Activated naive CD8-positive, alpha-beta T cell treated with anti-CD3 and anti-CD28 coated beads for 36 hours (primary cell): ENCODE measurements around the gene WWC1. TPM values are rescaled to one million over a fixed set of nuclear protein-coding genes. Genes with fewer than 3 reads are reported as not detected.

Experiments
- DNase-seq: peaks from one replicate; pipeline ENCODE4 v3.0.0; 2021
- H3K27ac Mint-ChIP-seq: one replicate; pipeline ENCODE4 v1.8.0; 2022; ENCODE audit warnings: mild to moderate bottlenecking, moderate library complexity, mixed read lengths
- H3K27me3 Mint-ChIP-seq: one replicate; pipeline ENCODE4 v1.8.0; 2022; ENCODE audit warnings: mild to moderate bottlenecking, mixed read lengths
- H3K36me3 Mint-ChIP-seq: one replicate; pipeline ENCODE4 v1.8.0; 2021; ENCODE audit warnings: mild to moderate bottlenecking, mixed read lengths
- H3K4me1 Mint-ChIP-seq: one replicate; pipeline ENCODE4 v1.8.0; 2021; ENCODE audit warnings: mixed read lengths
- H3K4me3 Mint-ChIP-seq: one replicate; pipeline ENCODE4 v1.8.0; 2022; ENCODE audit warnings: mild to moderate bottlenecking, moderate library complexity, mixed read lengths
- H3K9me3 Mint-ChIP-seq: one replicate; pipeline ENCODE4 v1.8.0; 2022; ENCODE audit warnings: mixed read lengths
- total RNA-seq, 2 experiments: library from RNA; stranded (reverse); gene quantifications; one replicate each; pipeline ENCODE4 v1.2.3, GENCODE V29; 2021

WWC1 gene
- total RNA-seq, 2 experiments from 2014 or later = 1.5 to 2.5 TPM

DNA sequence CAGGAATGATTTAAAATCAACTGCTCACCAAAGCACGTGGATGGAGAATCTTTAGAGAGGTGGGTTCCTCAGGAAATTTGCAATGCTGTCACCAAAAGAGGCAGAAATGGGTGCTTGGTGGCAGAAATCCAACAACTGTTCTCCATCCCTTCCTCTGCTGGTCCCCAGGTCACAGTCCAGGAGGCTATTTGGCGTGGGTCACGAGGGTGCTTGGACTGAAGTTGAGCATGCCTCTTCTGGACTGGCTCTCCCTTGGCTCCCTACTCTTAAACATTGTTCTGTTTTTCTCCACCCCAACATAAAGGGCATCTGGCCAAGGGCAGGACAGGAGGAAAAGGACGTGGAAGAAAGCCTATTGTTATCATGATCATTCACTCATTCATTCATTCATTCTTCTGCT is 58.9 kb downstream of the WWC1 start:
- Mint-ChIP-seq H3K4me1 (no peaks in the 10 kb centered on the region), H3K27ac (no peak overlapping the region), H3K36me3 (no peaks in the 10 kb centered on the region), H3K4me3 (no peak overlapping the region), H3K27me3 (peaks cover 3% of the 10 kb centered on the region), H3K9me3 (no peaks in the 10 kb centered on the region)
- no peak for DNase-seq

GRCh38 chr5:168353216-168353957 is 61.9 kb downstream of the WWC1 start:
- H3K27ac Mint-ChIP-seq = no peak overlapping the region
- no peaks in the 10 kb centered on the region for H3K27me3 Mint-ChIP-seq
- no peak for DNase-seq
- no peaks in the 10 kb centered on the region for H3K4me1 Mint-ChIP-seq
- no peak overlapping the region for H3K4me3 Mint-ChIP-seq
- H3K9me3 Mint-ChIP-seq = no peaks in the 10 kb centered on the region
- no peaks in the 10 kb centered on the region for H3K36me3 Mint-ChIP-seq

DNA sequence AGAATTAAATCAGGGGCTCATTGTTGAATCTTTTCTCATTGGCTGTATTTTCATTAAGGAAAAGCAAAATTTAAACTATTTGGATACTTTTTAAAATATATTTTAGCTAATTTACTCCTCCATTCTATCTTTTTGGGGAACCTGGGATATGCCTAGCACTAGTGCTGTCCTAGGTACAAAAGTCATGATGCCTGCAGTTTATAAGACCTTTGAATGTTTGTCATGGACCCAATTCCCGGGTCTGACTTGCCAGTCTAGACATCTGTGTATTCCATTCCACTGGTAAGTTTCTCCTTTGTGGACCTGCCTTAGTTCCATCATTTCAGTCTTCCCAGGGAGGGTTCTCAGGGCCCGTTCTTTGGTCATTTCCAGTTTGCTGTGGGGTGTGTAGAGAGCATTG is 63.0 kb downstream of the WWC1 start:
- no peak overlapping the region for H3K4me3 Mint-ChIP-seq
- no peak overlapping the region for H3K27ac Mint-ChIP-seq
- no peaks in the 10 kb centered on the region for H3K9me3 Mint-ChIP-seq
- no peak for DNase-seq
- H3K4me1 Mint-ChIP-seq = no peaks in the 10 kb centered on the region
- no peaks in the 10 kb centered on the region for H3K27me3 Mint-ChIP-seq
- no peaks in the 10 kb centered on the region for H3K36me3 Mint-ChIP-seq

GRCh38 chr5:168356171-168356570 is 64.7 kb downstream of the WWC1 start:
- Mint-ChIP-seq H3K27me3 (no peaks in the 10 kb centered on the region), H3K4me1 (no peaks in the 10 kb centered on the region), H3K27ac (no peak overlapping the region), H3K9me3 (no peaks in the 10 kb centered on the region), H3K36me3 (no peaks in the 10 kb centered on the region), H3K4me3 (no peak overlapping the region)
- DNase-seq = no peak

DNA sequence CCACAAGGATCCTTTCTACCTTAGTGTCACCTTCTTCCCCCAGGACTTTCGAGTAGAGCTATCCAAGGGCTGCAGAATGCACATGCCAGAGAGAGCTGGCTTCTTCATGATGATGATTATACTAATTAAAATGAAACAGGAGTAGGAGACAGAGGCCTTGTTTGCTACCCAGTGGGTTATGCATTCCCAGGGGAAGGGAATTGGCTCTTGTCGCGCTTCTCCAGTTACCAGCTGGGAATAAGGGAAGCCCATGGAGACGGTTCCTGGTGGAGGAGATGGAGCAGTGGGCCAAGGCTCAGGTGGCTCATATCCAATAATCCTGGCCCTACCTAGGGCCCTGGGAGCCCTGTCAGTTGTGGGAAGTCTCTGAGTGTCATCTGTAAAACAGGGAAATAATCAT is 65.1 kb downstream of the WWC1 start:
- Mint-ChIP-seq H3K27me3 (no peaks in the 10 kb centered on the region), H3K27ac (no peak overlapping the region), H3K9me3 (no peaks in the 10 kb centered on the region), H3K36me3 (no peaks in the 10 kb centered on the region), H3K4me3 (no peak overlapping the region), H3K4me1 (no peaks in the 10 kb centered on the region)
- DNase-seq = no peak

DNA sequence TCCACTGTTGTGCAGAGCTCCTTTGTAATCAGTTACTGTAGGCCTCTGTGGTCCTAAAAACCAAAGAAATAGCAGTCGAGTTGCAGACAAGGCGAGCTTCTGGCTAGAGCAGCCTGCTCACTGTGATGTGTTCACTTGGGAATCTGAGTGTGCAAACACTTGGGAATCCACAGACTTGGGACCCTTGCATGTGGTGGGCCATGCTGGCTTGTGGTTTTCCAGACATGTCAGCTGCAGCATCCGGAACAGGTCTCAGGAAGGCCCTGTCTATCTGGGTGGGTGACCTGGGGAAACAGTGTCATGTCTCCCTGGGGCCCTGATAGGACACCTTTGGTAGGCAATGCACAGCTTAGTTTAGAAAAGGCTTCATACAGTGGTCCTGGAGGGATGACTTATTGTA is 66.4 kb downstream of the WWC1 start:
- DNase-seq = no peak
- H3K36me3 Mint-ChIP-seq = no peaks in the 10 kb centered on the region
- H3K27ac Mint-ChIP-seq = no peak overlapping the region
- H3K27me3 Mint-ChIP-seq = no peaks in the 10 kb centered on the region
- no peak overlapping the region for H3K4me3 Mint-ChIP-seq
- H3K4me1 Mint-ChIP-seq = no peaks in the 10 kb centered on the region
- no peaks in the 10 kb centered on the region for H3K9me3 Mint-ChIP-seq

DNA sequence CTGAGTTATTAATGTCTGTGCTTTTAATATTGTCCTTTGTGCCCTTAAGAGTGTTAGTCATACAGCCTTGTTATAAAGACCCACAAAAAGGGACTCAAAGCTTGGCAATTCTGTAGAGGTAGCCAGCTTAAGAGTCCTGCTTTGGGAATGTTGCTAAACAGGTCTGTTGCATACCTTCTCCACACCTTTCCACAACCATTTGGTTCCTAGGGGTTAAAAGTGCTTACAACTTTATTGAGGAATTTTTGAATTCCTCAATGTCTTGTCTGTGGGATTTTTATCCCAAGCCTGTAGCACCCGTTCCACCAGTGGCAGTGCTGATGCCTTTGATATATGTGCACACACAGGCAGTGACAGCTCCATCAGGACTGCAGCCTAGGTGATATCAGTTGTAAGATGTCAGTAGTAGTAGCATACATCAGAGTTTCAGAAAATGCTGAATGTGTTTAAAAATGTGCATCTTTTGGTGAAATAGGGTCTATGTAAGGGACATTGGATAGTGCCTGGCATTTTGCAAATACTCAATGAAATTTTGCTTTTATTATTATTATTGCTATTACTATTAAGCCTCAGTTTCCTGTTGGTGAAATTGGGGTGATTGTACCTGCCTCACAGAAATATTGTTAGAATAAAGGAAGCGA is 68.5 kb downstream of the WWC1 start:
- Mint-ChIP-seq H3K4me1 (no peaks in the 10 kb centered on the region), H3K9me3 (no peaks in the 10 kb centered on the region), H3K27me3 (no peaks in the 10 kb centered on the region), H3K4me3 (no peak overlapping the region), H3K36me3 (no peaks in the 10 kb centered on the region), H3K27ac (no peak overlapping the region)
- no peak for DNase-seq

DNA sequence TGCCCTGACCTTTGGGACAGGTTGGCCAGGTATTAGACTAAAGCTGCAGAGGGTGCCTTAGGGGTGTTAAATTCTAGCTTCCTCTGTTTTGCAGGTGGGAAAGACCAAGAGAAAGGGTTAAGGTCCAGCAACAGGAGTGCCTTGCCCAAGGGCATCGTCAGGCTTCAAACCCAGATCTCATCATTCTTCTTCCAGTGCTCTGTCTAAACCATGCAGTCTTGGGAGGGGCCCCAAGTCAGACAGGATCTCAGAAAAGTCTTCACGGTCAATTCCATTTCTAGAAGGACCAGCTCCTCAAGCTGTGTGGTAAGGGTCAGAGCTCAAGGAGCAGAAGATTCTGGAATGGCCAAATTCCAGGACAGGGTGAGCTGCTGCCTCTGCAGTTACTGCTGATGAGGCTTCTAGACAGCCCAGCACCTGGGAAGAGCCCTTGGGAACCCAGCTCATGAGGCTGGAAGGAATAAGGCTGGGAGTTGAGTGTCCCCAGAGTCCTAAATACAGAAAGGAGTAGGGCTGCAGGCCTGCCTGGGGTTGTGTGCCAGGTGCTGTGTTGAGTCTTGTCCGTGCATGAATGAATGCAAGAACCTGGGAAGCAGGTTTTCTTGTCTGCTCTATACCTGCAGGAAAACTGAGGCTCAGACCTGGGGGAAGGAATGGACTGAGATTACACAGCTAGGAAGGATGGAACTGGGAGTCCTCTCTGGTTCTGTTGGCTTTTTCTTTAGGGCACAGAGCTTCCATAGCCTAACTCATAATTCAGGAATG is 69.3 kb downstream of the WWC1 start:
- no peaks in the 10 kb centered on the region for H3K27me3 Mint-ChIP-seq
- no peak overlapping the region for H3K4me3 Mint-ChIP-seq
- H3K27ac Mint-ChIP-seq = no peak overlapping the region
- no peaks in the 10 kb centered on the region for H3K9me3 Mint-ChIP-seq
- no peaks in the 10 kb centered on the region for H3K36me3 Mint-ChIP-seq
- no peak for DNase-seq
- H3K4me1 Mint-ChIP-seq = no peaks in the 10 kb centered on the region

GRCh38 chr5:168362097-168362885 is 70.8 kb downstream of the WWC1 start:
- H3K4me3 Mint-ChIP-seq = no peak overlapping the region
- DNase-seq = no peak
- H3K4me1 Mint-ChIP-seq = no peaks in the 10 kb centered on the region
- H3K27ac Mint-ChIP-seq = no peak overlapping the region
- H3K27me3 Mint-ChIP-seq = no peaks in the 10 kb centered on the region
- H3K9me3 Mint-ChIP-seq = no peaks in the 10 kb centered on the region
- no peaks in the 10 kb centered on the region for H3K36me3 Mint-ChIP-seq

GRCh38 chr5:168364151-168364661 is 72.8 kb downstream of the WWC1 start:
- H3K4me1 Mint-ChIP-seq = no peaks in the 10 kb centered on the region
- H3K9me3 Mint-ChIP-seq = no peaks in the 10 kb centered on the region
- no peak for DNase-seq
- H3K36me3 Mint-ChIP-seq = no peaks in the 10 kb centered on the region
- H3K4me3 Mint-ChIP-seq = no peak overlapping the region
- no peak overlapping the region for H3K27ac Mint-ChIP-seq
- H3K27me3 Mint-ChIP-seq = no peaks in the 10 kb centered on the region

- no peak overlapping the region for H3K27ac Mint-ChIP-seq
- H3K36me3 Mint-ChIP-seq = no peaks in the 10 kb centered on the region
- H3K4me3 Mint-ChIP-seq = no peak overlapping the region
Measured at GRCh38 chr5:168364750-168365550, 73.5 kb downstream of the WWC1 start.

DNA sequence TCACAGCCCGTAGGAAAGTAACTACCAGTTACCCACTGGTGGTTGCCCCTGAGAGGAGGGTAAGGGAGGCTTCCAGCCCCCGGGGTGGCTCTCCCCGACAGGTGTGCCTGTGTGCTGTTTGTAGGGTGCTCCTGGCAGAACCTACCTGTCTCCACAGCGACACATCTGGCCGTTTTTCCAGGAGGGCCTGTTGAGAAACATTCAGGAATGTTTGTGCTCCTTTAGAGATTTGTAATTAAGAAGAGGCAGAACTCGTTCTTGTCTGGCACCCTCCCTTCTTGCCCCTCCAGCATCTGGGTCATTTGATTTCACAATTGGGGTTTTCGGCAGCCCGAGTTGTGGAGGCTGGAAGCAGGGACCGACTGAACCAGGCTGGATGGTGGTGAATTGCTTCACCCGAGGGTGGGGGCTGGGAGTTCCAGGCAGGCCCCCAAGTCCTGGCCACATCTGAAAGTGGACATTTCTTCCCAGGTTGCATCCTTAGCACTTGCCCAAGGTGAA is 74.2 kb downstream of the WWC1 start:
- no peak overlapping the region for H3K27ac Mint-ChIP-seq
- H3K4me1 Mint-ChIP-seq = no peaks in the 10 kb centered on the region
- peaks cover 1% of the 10 kb centered on the region for H3K27me3 Mint-ChIP-seq
- H3K36me3 Mint-ChIP-seq = no peaks in the 10 kb centered on the region
- no peak overlapping the region for H3K4me3 Mint-ChIP-seq
- no peaks in the 10 kb centered on the region for H3K9me3 Mint-ChIP-seq
- DNase-seq = no peak

More at GRCh38 chr5:168364750-168365550, 73.5 kb downstream of the WWC1 start:
- DNase-seq = no peak
- no peaks in the 10 kb centered on the region for H3K9me3 Mint-ChIP-seq
- no peaks in the 10 kb centered on the region for H3K27me3 Mint-ChIP-seq
- no peaks in the 10 kb centered on the region for H3K4me1 Mint-ChIP-seq

DNA sequence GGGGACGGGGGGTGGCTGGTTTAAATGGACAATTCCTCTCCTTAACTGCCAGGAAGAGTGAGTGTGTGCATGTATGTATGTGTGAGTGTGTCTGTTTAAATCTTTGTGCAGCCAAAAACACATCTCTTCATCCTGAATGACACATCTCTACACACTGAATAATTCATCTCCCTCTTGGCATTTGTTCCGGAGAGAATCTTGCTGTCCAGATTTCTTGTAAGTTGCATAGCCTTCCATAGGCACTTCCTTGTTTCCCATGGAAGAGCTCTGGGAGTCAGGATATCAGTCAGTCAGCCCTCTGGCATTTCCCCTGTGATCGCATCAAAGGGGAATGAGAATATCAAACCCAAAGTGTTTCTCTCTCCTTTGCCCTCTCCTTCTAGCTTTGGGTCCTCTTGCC is 74.7 kb downstream of the WWC1 start:
- Mint-ChIP-seq H3K36me3 (no peaks in the 10 kb centered on the region), H3K9me3 (no peaks in the 10 kb centered on the region), H3K4me1 (no peaks in the 10 kb centered on the region), H3K27me3 (peaks cover 3% of the 10 kb centered on the region), H3K27ac (no peak overlapping the region), H3K4me3 (no peak overlapping the region)
- DNase-seq = no peak

- H3K4me1 Mint-ChIP-seq = no peaks in the 10 kb centered on the region
- H3K36me3 Mint-ChIP-seq = no peaks in the 10 kb centered on the region
- H3K4me3 Mint-ChIP-seq = no peak overlapping the region
- no peak for DNase-seq
- peaks cover 3% of the 10 kb centered on the region for H3K27me3 Mint-ChIP-seq
- H3K9me3 Mint-ChIP-seq = no peaks in the 10 kb centered on the region
- no peak overlapping the region for H3K27ac Mint-ChIP-seq
Measured at GRCh38 chr5:168368854-168369253, 77.4 kb downstream of the WWC1 start.
